ENCODE results near the gene PSPH.

Gene PSPH

GRCh38 chr7:55970561-55970960 is 80.7 kb downstream of the PSPH start:
- Histone ChIP-seq H3K9ac (no peak overlapping the region), H3K4me2 (no peak overlapping the region), H3K27ac (no peak overlapping the region), H3K79me2 (ENCODE audit: insufficient read depth, low read depth) (0 out of 2 replicates have a peak, but pooled peaks cover 3% of the 10 kb centered on the region), H3K36me3 (ENCODE audit: insufficient read depth) (no peaks in the 10 kb centered on the region), H4K20me1 (ENCODE audit: insufficient read depth) (no peaks in the 10 kb centered on the region), H3K4me1 (ENCODE audit: low read depth, poor library complexity, severe bottlenecking) (peaks cover under 1% of the 10 kb centered on the region), H3K27me3 (ENCODE audit: insufficient read depth, low read depth) (no peaks in the 10 kb centered on the region), H3K4me3 (IDR thresholded peaks at IDR 0.05; ENCODE audit: insufficient read depth, low read depth, low read length) (no peak overlapping the region), H2AFZ (ENCODE audit: low read depth) (no peak overlapping the region)
- TF ChIP-seq CTCF (conservative IDR thresholded peaks at IDR 0.05; ENCODE audit: low read depth, low read length): no peak

- H3K9ac ChIP-seq: no peak overlapping the region
- H3K4me3 ChIP-seq (IDR thresholded peaks at IDR 0.05; ENCODE audit: insufficient read depth, low read depth, low read length): no peak overlapping the region
- no peaks in the 10 kb centered on the region for H3K36me3 ChIP-seq (ENCODE audit: insufficient read depth)
- H3K4me1 ChIP-seq (ENCODE audit: low read depth, poor library complexity, severe bottlenecking): peaks cover 5% of the 10 kb centered on the region
- no peak overlapping the region for H3K27ac ChIP-seq
- 0 out of 2 replicates have a peak, but pooled peaks cover 3% of the 10 kb centered on the region for H3K79me2 ChIP-seq (ENCODE audit: insufficient read depth, low read depth)
- H2AFZ ChIP-seq (ENCODE audit: low read depth): no peak overlapping the region
- TF ChIP-seq CTCF (conservative IDR thresholded peaks at IDR 0.05; ENCODE audit: low read depth, low read length): no peak
- no peaks in the 10 kb centered on the region for H3K27me3 ChIP-seq (ENCODE audit: insufficient read depth, low read depth)
- H4K20me1 ChIP-seq (ENCODE audit: insufficient read depth): no peaks in the 10 kb centered on the region
- H3K4me2 ChIP-seq: no peak overlapping the region
Measured at GRCh38 chr7:55969391-55969790, 81.9 kb downstream of the PSPH start.

- Histone ChIP-seq H3K9ac (no peak overlapping the region), H3K4me1 (ENCODE audit: low read depth, poor library complexity, severe bottlenecking) (peaks cover 10% of the 10 kb centered on the region), H2AFZ (ENCODE audit: low read depth) (no peak overlapping the region), H3K27ac (no peak overlapping the region), H4K20me1 (ENCODE audit: insufficient read depth) (no peaks in the 10 kb centered on the region), H3K4me2 (no peak overlapping the region), H3K4me3 (IDR thresholded peaks at IDR 0.05; ENCODE audit: insufficient read depth, low read depth, low read length) (no peak overlapping the region), H3K27me3 (ENCODE audit: insufficient read depth, low read depth) (no peaks in the 10 kb centered on the region), H3K79me2 (ENCODE audit: insufficient read depth, low read depth) (0 out of 2 replicates have a peak, but pooled peaks cover 1% of the 10 kb centered on the region), H3K36me3 (ENCODE audit: insufficient read depth) (no peaks in the 10 kb centered on the region)
- TF ChIP-seq CTCF (conservative IDR thresholded peaks at IDR 0.05; ENCODE audit: low read depth, low read length): no peak
Measured at GRCh38 chr7:55966851-55967250, 84.4 kb downstream of the PSPH start.

GRCh38 chr7:55965805-55966421 is 85.3 kb downstream of the PSPH start:
- TF ChIP-seq CTCF (conservative IDR thresholded peaks at IDR 0.05; ENCODE audit: low read depth, low read length): no peak
- no peak overlapping the region for H3K27ac ChIP-seq
- H3K9ac ChIP-seq: no peak overlapping the region
- no peak overlapping the region for H3K4me3 ChIP-seq (IDR thresholded peaks at IDR 0.05; ENCODE audit: insufficient read depth, low read depth, low read length)
- peaks cover 10% of the 10 kb centered on the region for H3K4me1 ChIP-seq (ENCODE audit: low read depth, poor library complexity, severe bottlenecking)
- H3K4me2 ChIP-seq: no peak overlapping the region
- H2AFZ ChIP-seq (ENCODE audit: low read depth): no peak overlapping the region
- H3K79me2 ChIP-seq (ENCODE audit: insufficient read depth, low read depth): no peaks in the 10 kb centered on the region
- no peaks in the 10 kb centered on the region for H3K27me3 ChIP-seq (ENCODE audit: insufficient read depth, low read depth)
- no peaks in the 10 kb centered on the region for H3K36me3 ChIP-seq (ENCODE audit: insufficient read depth)
- no peaks in the 10 kb centered on the region for H4K20me1 ChIP-seq (ENCODE audit: insufficient read depth)
